ENCODE data around the gene BLNK. TPM values are rescaled to one million over a fixed set of nuclear protein-coding genes. Genes with fewer than 3 reads are reported as not detected.

Gene BLNK
- total and polyA plus RNA-seq, 2 experiments from 2014 or later, result not detected

DNA sequence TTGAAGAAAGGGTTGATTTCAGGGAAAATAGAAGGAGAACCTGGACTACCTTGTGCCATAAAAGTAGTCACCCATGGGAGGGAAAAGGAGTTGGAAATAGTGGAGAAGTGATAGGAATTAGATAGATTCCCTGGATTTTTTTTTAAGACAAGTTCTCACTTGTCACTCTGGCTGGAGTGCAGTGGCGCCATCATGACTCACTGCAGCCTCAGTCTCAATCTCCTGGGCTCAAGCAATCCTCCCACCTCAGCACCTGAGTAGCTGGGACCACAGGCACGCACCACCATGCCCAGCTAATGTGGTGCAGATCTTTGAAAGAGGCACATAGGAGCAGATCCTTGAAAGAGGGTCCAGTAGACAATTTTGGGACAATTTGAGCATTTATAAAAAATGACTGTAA, 9.5 kb upstream of the BLNK start:
- no peak for TF ChIP-seq EZH2phosphoT487 (IDR thresholded peaks at IDR 0.05; ENCODE audit: insufficient read depth, low read depth)
- TF ChIP-seq EZH2 (IDR thresholded peaks at IDR 0.05; ENCODE audit: insufficient read depth, poor library complexity, severe bottlenecking), result no peak
- no peaks in the 10 kb centered on the region for H3K27me3 ChIP-seq (replicated peaks; ENCODE audit: insufficient read depth)
- no peak overlapping the region for H3K4me3 ChIP-seq
- no peaks in the 10 kb centered on the region for H3K9me3 ChIP-seq (ENCODE audit: low read depth)
- WGBS, 2 experiments (ENCODE audit: low coverage in 1 of 2, low lambda C conversion rate in 2 of 2, missing lambda C conversion rate in 2 of 2), result 37% methylated on average over 2 of the region's 2 CpGs
- in situ Hi-C loops (cut with MboI), result loop anchor here (25.0 kb wide), 1 partner anchor 269 kb away; no protein-coding TSS in a partner anchor
- H3K9me2 ChIP-seq (ENCODE audit: insufficient read depth), result no peaks in the 10 kb centered on the region
- H3K4me2 ChIP-seq (ENCODE audit: unreplicated experiment), result no peak overlapping the region
- H3F3A ChIP-seq (ENCODE audit: insufficient read depth), result no peaks in the 10 kb centered on the region
- no peaks in the 10 kb centered on the region for H3K36me3 ChIP-seq (ENCODE audit: low read depth)
- H2AFZ ChIP-seq, result no peak overlapping the region
- no peaks in the 10 kb centered on the region for H3K4me1 ChIP-seq (ENCODE audit: insufficient read depth)
- H3K27ac ChIP-seq, result no peak overlapping the region
- H3K9ac ChIP-seq, result no peak overlapping the region
- no peak for DNase-seq
- no peaks in the 10 kb centered on the region for H4K20me1 ChIP-seq (ENCODE audit: insufficient read depth)
- no peaks in the 10 kb centered on the region for H3K79me2 ChIP-seq (ENCODE audit: insufficient read depth)

DNA sequence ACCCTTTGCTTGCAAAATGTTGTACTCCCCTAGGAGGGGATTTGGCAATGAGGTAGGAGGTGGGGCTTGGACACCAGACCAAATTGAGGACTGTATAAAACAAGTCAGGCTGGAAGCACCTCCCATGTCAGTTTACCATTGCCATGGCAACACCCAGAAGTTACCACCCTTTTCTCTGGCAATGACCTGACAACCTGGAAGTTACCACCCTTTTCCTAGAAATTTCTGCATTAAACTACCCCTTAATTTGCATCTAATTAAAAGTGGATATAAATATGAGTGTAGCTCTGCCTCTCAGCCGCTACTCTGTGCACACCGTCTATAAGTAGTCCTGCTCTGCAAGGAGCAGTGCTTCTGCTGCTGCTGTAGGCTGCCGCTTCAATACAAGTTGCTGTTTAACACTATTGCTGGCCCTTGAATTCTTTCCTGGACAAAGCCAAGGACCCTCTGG, 7.8 kb upstream of the BLNK start:
- no peak overlapping the region for H3K4me3 ChIP-seq
- H3K9me2 ChIP-seq (ENCODE audit: insufficient read depth), result no peaks in the 10 kb centered on the region
- no peak for DNase-seq
- no peak overlapping the region for H3K4me2 ChIP-seq (ENCODE audit: unreplicated experiment)
- no peak overlapping the region for H3K9ac ChIP-seq
- H3K4me1 ChIP-seq (ENCODE audit: insufficient read depth), result no peaks in the 10 kb centered on the region
- WGBS, 2 experiments (ENCODE audit: low coverage in 1 of 2, low lambda C conversion rate in 2 of 2, missing lambda C conversion rate in 2 of 2), result 61% methylated on average over 3 of the region's 3 CpGs
- TF ChIP-seq EZH2phosphoT487 (IDR thresholded peaks at IDR 0.05; ENCODE audit: insufficient read depth, low read depth), result no peak
- TF ChIP-seq EZH2 (IDR thresholded peaks at IDR 0.05; ENCODE audit: insufficient read depth, poor library complexity, severe bottlenecking), result no peak
- no peaks in the 10 kb centered on the region for H4K20me1 ChIP-seq (ENCODE audit: insufficient read depth)
- in situ Hi-C loops (cut with MboI), result loop anchor here (25.0 kb wide), 1 partner anchor 267 kb away; no protein-coding TSS in a partner anchor
- no peaks in the 10 kb centered on the region for H3K79me2 ChIP-seq (ENCODE audit: insufficient read depth)
- no peak overlapping the region for H3K27ac ChIP-seq
- H2AFZ ChIP-seq, result no peak overlapping the region
- no peaks in the 10 kb centered on the region for H3K27me3 ChIP-seq (replicated peaks; ENCODE audit: insufficient read depth)
- no peaks in the 10 kb centered on the region for H3K36me3 ChIP-seq (ENCODE audit: low read depth)
- H3K9me3 ChIP-seq (ENCODE audit: low read depth), result no peaks in the 10 kb centered on the region
- no peaks in the 10 kb centered on the region for H3F3A ChIP-seq (ENCODE audit: insufficient read depth)

DNA sequence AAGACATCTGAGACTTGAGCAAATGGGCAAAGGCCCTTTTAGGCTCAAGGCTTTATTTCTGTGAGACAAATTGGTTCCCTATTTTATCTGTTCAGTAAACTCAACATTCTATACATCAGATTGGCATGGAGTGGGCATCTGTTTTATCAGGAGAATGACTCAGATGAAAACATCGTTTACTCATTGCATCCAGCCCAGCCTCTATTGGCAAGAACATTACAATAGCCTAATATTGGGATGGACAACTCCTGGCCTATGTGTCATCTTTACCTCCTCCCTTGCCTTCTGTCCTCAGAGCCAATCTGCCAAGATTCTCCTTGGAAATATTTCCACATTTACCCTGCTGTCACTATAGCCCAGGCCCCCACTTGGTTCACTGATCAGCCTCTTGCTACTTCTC, 5.5 kb upstream of the BLNK start:
- no peaks in the 10 kb centered on the region for H3K27me3 ChIP-seq (replicated peaks; ENCODE audit: insufficient read depth)
- H3K4me2 ChIP-seq (ENCODE audit: unreplicated experiment), result no peak overlapping the region
- no peaks in the 10 kb centered on the region for H3K9me3 ChIP-seq (ENCODE audit: low read depth)
- 17 to 33% methylated on average over 1 of the region's 1 CpG for WGBS, 2 experiments (ENCODE audit: low coverage in 1 of 2, low lambda C conversion rate in 2 of 2, missing lambda C conversion rate in 2 of 2)
- no peaks in the 10 kb centered on the region for H3K36me3 ChIP-seq (ENCODE audit: low read depth)
- no peaks in the 10 kb centered on the region for H3K9me2 ChIP-seq (ENCODE audit: insufficient read depth)
- H2AFZ ChIP-seq, result no peak overlapping the region
- no peak overlapping the region for H3K4me3 ChIP-seq
- in situ Hi-C loops (cut with MboI), result loop anchor here (25.0 kb wide), 1 partner anchor 265 kb away; no protein-coding TSS in a partner anchor
- no peaks in the 10 kb centered on the region for H3K4me1 ChIP-seq (ENCODE audit: insufficient read depth)
- no peaks in the 10 kb centered on the region for H3K79me2 ChIP-seq (ENCODE audit: insufficient read depth)
- TF ChIP-seq EZH2 (IDR thresholded peaks at IDR 0.05; ENCODE audit: insufficient read depth, poor library complexity, severe bottlenecking), result no peak
- no peak for TF ChIP-seq EZH2phosphoT487 (IDR thresholded peaks at IDR 0.05; ENCODE audit: insufficient read depth, low read depth)
- H3K27ac ChIP-seq, result no peak overlapping the region
- DNase-seq, result peak; percentile 13
- H3F3A ChIP-seq (ENCODE audit: insufficient read depth), result no peaks in the 10 kb centered on the region
- no peak overlapping the region for H3K9ac ChIP-seq
- H4K20me1 ChIP-seq (ENCODE audit: insufficient read depth), result no peaks in the 10 kb centered on the region

- in situ Hi-C loops (cut with MboI), result loop anchor here (25.0 kb wide), 1 partner anchor 264 kb away; no protein-coding TSS in a partner anchor
- no peak overlapping the region for H2AFZ ChIP-seq
- TF ChIP-seq EZH2phosphoT487 (IDR thresholded peaks at IDR 0.05; ENCODE audit: insufficient read depth, low read depth) (no peak), EZH2 (IDR thresholded peaks at IDR 0.05; ENCODE audit: insufficient read depth, poor library complexity, severe bottlenecking) (no peak)
- no peaks in the 10 kb centered on the region for H3K27me3 ChIP-seq (replicated peaks; ENCODE audit: insufficient read depth)
- H3K27ac ChIP-seq, result no peak overlapping the region
- H3F3A ChIP-seq (ENCODE audit: insufficient read depth), result no peaks in the 10 kb centered on the region
- no peak for DNase-seq
- H3K9me3 ChIP-seq (ENCODE audit: low read depth), result no peaks in the 10 kb centered on the region
- H3K4me3 ChIP-seq, result no peak overlapping the region
- no peaks in the 10 kb centered on the region for H3K4me1 ChIP-seq (ENCODE audit: insufficient read depth)
- H3K9me2 ChIP-seq (ENCODE audit: insufficient read depth), result no peaks in the 10 kb centered on the region
- no peak overlapping the region for H3K4me2 ChIP-seq (ENCODE audit: unreplicated experiment)
- 71 to 88% methylated on average over 6 of the region's 6 CpGs for WGBS, 2 experiments (ENCODE audit: low coverage in 1 of 2, low lambda C conversion rate in 2 of 2, missing lambda C conversion rate in 2 of 2)
- no peaks in the 10 kb centered on the region for H3K36me3 ChIP-seq (ENCODE audit: low read depth)
- no peaks in the 10 kb centered on the region for H4K20me1 ChIP-seq (ENCODE audit: insufficient read depth)
- H3K79me2 ChIP-seq (ENCODE audit: insufficient read depth), result no peaks in the 10 kb centered on the region
- no peak overlapping the region for H3K9ac ChIP-seq
These were observed 5.1 kb upstream of the BLNK start for GRCh38 chr10:96276426-96276825.

Data from GM23248 (cell line).